GM12872 (cell line): Measurements from ENCODE around the gene OR4C46.

Experiments used
- TF ChIP-seq, protein P1 (sequence below): IDR thresholded peaks from 3 replicates; pipeline ENCODE4 v1.5.1; 2011; ENCODE audit warnings: low read depth, mild to moderate bottlenecking, low read length, moderate library complexity; ENCODE audit not compliant: insufficient read depth

Gene OR4C46

DNA sequence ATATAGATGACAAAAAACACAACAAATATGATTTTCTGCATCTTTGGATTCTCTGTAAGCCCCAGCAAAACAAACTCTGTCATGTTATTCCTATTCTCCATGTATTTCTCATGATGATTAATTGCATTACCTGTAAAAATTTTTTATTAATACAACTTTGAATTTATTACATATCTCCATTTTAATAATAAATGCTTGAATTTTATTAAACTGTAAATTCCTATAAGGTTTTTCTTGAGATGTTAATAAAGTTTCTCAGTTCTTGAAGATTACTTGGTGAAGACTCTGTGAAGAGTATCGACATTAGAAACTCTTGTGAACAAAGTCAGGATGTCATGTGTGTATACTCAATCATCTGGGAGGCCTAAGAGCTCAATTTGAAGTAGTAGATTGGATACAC lies at the start of gene OR4C46:
OR4C46 (minus strand) TSS at position 101 of the 400 bp plus-strand sequence; CDS start at position 101, 0 bp downstream.
- TF ChIP-seq, protein P1, sequence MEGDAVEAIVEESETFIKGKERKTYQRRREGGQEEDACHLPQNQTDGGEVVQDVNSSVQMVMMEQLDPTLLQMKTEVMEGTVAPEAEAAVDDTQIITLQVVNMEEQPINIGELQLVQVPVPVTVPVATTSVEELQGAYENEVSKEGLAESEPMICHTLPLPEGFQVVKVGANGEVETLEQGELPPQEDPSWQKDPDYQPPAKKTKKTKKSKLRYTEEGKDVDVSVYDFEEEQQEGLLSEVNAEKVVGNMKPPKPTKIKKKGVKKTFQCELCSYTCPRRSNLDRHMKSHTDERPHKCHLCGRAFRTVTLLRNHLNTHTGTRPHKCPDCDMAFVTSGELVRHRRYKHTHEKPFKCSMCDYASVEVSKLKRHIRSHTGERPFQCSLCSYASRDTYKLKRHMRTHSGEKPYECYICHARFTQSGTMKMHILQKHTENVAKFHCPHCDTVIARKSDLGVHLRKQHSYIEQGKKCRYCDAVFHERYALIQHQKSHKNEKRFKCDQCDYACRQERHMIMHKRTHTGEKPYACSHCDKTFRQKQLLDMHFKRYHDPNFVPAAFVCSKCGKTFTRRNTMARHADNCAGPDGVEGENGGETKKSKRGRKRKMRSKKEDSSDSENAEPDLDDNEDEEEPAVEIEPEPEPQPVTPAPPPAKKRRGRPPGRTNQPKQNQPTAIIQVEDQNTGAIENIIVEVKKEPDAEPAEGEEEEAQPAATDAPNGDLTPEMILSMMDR, result no peak

DNA sequence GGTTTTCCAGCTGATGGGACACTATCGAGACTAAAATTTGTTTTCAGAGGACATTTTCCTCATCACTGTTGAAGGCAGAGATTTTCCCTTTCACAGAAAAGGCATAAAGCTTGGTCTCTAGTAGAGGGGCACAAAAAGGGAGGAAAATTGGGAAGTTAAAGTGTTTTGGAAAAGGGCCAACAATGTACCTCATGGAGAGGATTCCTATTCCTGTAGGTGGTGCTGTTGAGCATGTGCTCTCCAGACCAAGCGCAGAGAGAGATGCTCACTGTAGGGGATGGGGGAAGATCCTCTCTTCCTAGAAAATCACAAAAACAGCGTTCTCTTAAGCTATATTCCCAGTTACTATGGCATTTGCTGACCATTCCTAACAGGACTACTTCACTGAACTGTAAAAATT lies 44.9 kb downstream of the OR4C46 start:
- TF ChIP-seq, protein P1, result peak; percentile 20; the same call in 1 of the 3 replicates

DNA sequence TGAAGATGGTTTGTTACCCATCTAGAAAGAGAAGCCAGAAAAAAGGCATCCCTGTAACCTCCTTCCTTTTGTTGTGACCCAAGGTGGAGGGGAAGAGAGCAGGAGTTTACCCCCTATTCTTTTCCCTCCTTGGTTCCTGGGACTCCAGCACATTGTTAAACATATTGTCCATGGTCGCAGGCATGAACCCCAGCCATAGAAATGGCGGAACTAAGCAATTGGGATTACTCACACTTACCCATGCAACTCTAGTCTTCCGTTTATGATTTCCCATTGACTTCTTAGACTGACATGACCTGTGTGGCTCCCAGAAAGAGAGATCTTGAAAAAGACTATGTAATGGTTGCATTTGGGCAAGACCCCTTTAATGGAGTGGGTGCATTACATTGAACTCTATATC lies 45.4 kb downstream of the OR4C46 start:
- TF ChIP-seq, protein P1, result no peak
